NB4 (cell line): Measurements from ENCODE around the gene HJV.

Source experiments
- DNase-seq: peaks from one replicate; pipeline ENCODE4 v3.0.0; 2010; ENCODE audit warnings: low read depth
- H3K4me3 ChIP-seq: one replicate; pipeline ENCODE4 v1.5.1; 2011; ENCODE audit warnings: mild to moderate bottlenecking, low read depth, low read length, moderate library complexity
- MYC ChIP-seq: IDR thresholded peaks from 2 replicates; pipeline ENCODE4 v1.6.1; 2011; ENCODE audit warnings: low read depth, low read length
- POLR2A ChIP-seq: IDR thresholded peaks from 2 replicates; pipeline ENCODE4 v1.6.1; 2011; ENCODE audit warnings: mild to moderate bottlenecking; ENCODE audit not compliant: insufficient read length; ENCODE audit errors: extremely low read depth
- TF ChIP-seq, protein P1 (sequence below): IDR thresholded peaks from one replicate; pipeline ENCODE4 v1.5.1; 2012; ENCODE audit warnings: low read depth, low read length
- TF ChIP-seq, protein P2 (sequence below): IDR thresholded peaks from 2 replicates; pipeline ENCODE4 v1.6.1; 2011; ENCODE audit warnings: low read depth, low read length

The HJV gene

DNA sequence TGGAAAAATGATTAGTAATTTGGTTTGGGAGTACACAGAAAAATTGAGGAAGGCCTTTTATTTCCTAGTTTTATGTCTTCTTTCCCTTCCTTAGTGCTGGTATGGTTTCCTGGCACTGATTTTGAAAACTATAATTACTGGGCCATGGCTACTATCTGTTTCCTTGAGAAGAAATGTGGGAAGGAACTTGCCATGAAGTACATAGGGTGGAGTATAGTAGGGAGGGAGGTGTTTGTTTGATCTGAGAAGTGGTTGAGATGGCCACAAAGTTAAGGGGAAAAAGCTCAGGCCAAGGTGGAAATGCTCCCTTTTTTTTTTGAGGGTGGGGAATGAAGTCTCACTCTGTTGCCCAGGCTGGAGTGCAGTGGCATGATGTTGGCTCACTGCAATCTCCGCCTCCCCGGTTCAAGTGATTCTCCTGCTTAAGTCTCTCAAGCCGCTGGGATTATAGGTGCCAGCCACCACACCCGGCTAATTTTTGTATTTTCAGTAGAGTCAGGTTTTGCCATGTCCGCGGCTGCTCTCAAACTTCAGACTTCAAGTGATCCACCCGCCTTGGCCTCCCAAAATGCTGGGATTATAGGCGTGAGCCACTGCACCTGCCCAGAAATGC lies 11.3 kb downstream of the HJV start:
- no peak overlapping the region for H3K4me3 ChIP-seq
- DNase-seq, result no peak
- TF ChIP-seq MYC, result no peak
- TF ChIP-seq, protein P1, sequence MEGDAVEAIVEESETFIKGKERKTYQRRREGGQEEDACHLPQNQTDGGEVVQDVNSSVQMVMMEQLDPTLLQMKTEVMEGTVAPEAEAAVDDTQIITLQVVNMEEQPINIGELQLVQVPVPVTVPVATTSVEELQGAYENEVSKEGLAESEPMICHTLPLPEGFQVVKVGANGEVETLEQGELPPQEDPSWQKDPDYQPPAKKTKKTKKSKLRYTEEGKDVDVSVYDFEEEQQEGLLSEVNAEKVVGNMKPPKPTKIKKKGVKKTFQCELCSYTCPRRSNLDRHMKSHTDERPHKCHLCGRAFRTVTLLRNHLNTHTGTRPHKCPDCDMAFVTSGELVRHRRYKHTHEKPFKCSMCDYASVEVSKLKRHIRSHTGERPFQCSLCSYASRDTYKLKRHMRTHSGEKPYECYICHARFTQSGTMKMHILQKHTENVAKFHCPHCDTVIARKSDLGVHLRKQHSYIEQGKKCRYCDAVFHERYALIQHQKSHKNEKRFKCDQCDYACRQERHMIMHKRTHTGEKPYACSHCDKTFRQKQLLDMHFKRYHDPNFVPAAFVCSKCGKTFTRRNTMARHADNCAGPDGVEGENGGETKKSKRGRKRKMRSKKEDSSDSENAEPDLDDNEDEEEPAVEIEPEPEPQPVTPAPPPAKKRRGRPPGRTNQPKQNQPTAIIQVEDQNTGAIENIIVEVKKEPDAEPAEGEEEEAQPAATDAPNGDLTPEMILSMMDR, result no peak
- TF ChIP-seq, protein P2, sequence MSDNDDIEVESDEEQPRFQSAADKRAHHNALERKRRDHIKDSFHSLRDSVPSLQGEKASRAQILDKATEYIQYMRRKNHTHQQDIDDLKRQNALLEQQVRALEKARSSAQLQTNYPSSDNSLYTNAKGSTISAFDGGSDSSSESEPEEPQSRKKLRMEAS, result no peak
- no peak for TF ChIP-seq POLR2A

DNA sequence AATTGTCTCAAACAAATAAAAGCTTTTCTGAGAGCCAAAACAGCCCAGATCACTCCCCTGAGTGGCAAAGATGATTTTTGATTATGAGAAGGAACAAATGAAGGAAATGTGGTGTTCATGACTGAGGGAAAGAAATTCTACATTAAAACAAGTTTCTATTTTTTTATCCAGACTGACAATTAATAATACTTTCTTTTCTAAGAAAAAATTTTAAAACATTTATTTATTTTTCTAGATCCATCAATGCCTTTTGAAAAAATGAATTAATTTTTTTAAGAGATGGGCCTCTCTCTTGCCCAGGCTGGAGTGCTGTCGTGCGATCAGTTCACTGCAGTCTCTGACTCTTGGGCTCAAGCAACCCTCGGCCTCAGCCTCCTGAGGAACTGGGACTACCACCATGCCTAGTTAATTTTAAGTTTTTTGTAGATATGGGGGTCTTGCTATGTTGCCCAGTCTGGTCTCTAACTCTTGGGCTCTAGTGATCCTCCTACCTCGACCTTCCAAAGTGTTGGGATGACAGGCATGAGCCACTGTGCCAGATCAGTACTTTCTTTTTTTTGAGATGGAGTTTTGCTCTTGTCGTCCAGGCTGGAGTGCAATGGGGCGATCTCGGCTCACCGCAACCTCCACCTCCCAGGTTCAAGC lies 13.9 kb downstream of the HJV start:
- TF ChIP-seq POLR2A (no peak), MYC (no peak)
- TF ChIP-seq, protein P1, result no peak
- TF ChIP-seq, protein P2, result no peak
- no peak overlapping the region for H3K4me3 ChIP-seq
- no peak for DNase-seq

DNA sequence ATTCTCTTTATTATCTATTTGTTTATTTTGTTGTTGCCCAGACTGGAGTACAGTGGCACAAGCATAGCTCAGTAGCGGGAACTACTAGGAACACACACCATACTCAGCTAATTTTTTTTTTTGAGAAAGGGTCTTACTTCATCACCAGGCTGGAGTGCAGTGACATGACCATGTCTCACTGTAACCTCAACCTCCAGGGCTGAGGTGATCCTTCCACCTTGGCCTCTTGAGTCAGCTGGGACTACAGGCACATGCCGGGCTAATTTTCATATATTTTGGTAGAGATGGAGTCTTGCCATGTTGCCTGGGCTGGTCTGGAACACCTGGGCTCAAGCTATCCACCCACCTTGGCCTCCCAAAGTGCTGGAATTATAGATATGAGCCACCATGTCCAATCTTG lies 19.8 kb downstream of the HJV start:
- no peak for DNase-seq
- TF ChIP-seq, protein P1, result no peak
- TF ChIP-seq MYC (no peak), POLR2A (no peak)
- TF ChIP-seq, protein P2, result no peak
- H3K4me3 ChIP-seq, result no peak overlapping the region

DNA sequence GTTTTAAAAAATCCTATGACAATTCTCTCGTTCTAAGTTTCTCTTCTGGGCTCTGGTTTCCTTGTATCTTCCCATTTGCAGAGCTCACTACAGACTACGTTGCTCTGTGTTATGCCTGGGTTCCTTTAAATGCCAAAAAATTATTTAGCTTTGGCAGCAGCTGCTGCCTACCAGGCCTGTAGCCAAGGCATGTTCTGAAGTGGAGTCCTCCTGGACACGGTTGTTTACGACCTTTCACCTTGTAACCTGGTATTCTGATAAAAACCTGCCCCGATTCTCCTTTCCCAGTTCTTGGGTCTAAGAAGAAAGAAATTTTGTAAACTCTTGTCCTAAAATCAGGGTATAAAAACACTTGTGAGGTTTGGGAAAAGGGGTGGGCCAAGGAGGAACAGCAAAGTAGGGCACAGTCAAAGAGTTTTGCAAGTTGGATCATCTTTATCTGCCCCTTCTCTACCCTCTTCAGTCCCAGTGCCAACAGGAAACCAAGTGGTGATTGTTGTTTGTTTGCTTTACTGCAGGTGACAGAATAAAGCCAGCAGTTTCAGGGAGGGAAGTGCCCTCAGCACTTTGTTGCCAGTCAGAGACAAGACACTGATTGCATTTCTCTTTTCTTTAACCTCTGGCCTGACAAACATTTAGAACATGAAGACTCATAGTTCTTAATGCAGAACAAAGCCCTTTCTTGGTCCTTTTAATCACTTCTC lies 22.1 kb downstream of the HJV start:
- DNase-seq, result no peak
- TF ChIP-seq, protein P2, result no peak
- TF ChIP-seq, protein P1, result no peak
- no peak for TF ChIP-seq MYC
- TF ChIP-seq POLR2A, result no peak
- no peak overlapping the region for H3K4me3 ChIP-seq

DNA sequence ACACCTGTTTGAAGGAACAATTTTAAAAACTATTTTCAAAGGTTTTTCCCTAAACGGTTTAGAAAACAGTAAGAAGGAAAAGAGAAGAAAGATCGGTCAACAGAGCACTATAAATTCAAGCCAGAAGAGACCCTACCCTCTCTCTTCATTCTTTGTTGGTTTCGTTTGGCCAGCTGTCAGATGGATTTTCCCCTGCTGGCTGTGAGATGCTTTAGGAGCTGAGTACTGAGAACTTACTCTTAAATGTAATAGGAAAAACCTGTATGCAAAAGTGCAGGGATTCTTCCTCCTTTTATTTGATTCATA lies 23.9 kb downstream of the HJV start:
- H3K4me3 ChIP-seq, result peak overlapping the region; percentile 99
- no peak for DNase-seq
- TF ChIP-seq MYC (no peak), POLR2A (no peak)
- TF ChIP-seq, protein P2, result no peak
- TF ChIP-seq, protein P1, result no peak
